Middle frontal gyrus (tissue), 1 donor: ENCODE results near the gene BMAL1.
"Not testable (repeated sequence)": the region's sequence is repeated elsewhere in the genome, so short reads cannot be mapped to it uniquely, and the experiment has no call there.

Experiments
- DNase-seq: peaks from one replicate; pipeline ENCODE4 v3.0.0-alpha.2; 2015; ENCODE audit warnings: low spot score; ENCODE audit errors: extremely low spot score

BMAL1 gene

GRCh38 chr11:13277768-13278608 is at the start of gene BMAL1:
BMAL1 (plus strand) TSS chr11:13277790; CDS start chr11:13354309, 76,519 bp downstream.
- no peak for DNase-seq

- no peak for DNase-seq
These were observed 49.0 kb upstream of the BMAL1 start for GRCh38 chr11:13228572-13228971.

DNA sequence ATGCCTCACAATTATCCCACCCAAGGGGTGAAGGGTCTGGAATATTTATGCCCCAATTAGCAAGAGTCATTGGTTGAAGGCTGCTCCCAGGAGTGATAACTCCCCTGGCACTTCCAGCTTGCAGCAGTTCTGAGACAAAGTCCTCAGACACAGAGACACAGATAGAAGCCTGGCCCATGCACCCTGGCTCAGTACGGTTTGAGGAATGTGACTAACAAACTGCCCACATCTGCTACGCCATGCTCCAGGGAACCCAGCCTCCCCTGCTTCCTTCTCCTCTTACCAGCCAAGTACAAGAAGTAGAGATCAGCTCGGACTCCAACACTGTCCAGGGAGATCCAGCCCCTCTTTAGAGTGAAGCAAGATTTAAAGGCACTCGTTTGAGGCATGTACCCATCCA is 48.5 kb upstream of the BMAL1 start:
- DNase-seq = no peak

GRCh38 chr11:13229711-13230318 is 47.8 kb upstream of the BMAL1 start:
- DNase-seq = no peak

DNA sequence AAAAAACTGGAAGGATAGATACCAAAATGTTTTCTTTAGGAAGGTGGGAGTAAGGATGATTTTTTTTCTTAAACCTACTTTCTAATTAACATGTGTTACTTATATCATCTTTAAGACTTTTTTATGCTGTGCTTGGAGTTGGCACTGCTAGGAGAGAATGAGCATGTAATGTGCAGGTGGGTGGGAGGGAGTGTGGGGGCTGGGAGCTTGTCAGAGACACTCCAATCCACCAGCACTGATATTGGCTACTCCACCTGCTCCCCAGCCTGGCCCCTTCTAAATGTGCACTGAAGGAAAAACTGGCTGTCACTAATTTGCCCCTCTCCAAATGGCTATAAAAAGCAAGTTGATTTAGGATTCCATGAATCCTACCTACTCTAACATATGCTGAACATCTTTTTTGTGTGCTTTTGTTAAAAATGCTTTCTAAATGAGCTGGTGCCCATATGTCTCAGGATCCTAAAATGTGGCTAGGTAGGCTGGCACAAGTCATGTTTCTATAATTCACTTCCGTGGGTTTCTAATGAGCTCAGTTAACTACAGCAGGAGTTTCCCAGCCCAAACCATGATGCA is 44.3 kb upstream of the BMAL1 start:
- DNase-seq = no peak

DNA sequence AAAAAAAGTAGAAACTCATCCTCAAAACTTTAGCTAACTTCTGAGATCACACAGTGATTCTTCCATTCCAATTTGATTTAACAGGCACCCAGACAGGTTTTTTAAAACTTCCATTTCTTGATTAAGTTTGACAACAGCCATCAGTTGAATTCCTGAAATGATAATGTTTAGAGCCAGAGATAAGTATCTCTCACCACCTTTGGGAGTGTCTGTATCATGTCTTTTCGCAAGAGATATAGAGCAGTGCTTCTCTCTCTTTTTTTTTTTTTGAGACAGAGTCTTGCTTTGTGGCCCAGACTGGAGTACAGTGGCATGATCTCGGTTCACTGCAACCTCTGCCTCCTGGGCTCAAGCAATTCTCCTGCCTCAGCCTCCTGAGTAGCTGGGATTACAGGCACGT is 41.7 kb upstream of the BMAL1 start:
- DNase-seq = no peak

DNA sequence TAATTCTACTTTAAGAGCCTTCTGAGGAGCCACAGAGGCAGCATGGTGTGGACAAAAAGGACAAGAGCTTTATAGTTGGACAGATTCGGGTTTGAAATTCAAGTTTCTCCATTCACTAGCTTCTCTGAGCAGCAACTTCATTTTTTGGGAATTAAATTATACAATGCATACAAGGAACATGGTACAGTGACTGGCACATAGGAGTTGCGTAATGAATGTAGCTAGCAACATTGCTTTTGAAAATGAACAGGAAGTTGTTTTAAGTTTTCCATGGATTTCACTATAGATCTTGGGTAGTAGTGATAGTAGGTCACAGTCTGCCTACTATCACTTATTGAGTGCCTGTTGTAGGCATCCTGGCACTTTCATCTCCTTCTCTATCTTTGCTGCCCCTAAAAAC is 41.0 kb upstream of the BMAL1 start:
- no peak for DNase-seq

GRCh38 chr11:13237761-13238160 is 39.8 kb upstream of the BMAL1 start:
- DNase-seq = no peak

GRCh38 chr11:13238879-13239514 is 38.6 kb upstream of the BMAL1 start:
- no peak for DNase-seq

- DNase-seq = no peak
These were observed 35.0 kb upstream of the BMAL1 start for GRCh38 chr11:13242564-13242963.

DNA sequence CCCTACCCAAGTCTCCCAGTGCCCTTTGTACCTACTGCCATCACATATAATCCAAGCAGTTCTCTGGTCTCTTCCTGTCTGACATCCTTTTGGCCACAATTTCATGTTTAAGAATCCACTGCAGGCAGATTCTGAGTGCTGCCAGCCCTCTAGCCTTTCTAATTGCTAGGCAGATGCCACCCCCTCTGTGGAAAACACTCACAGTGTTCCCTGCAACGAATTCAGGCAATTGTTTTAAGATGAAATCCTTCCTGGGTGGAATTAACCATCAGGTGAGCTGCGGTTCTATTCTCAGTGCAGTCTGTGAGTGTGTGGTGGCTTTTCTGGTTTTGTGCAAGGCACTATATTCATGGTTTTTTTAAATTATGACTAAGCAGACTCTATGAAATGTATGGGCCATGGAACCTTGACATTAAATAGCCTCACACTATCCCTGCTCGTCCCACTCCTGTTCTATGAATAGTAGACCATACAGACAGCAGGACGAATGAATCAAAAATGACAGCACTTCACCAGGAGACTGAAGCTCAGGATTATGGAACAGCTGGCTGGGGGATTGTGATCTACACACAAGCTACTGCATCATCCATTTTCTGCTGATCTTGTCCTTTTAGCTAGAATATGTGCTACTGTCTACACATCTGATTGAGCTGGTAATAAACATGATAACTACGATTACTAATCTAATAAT is 29.8 kb upstream of the BMAL1 start:
- no peak for DNase-seq

GRCh38 chr11:13249177-13249576 is 28.4 kb upstream of the BMAL1 start:
- DNase-seq = no peak

GRCh38 chr11:13249992-13250391 is 27.6 kb upstream of the BMAL1 start:
- DNase-seq = no peak

DNA sequence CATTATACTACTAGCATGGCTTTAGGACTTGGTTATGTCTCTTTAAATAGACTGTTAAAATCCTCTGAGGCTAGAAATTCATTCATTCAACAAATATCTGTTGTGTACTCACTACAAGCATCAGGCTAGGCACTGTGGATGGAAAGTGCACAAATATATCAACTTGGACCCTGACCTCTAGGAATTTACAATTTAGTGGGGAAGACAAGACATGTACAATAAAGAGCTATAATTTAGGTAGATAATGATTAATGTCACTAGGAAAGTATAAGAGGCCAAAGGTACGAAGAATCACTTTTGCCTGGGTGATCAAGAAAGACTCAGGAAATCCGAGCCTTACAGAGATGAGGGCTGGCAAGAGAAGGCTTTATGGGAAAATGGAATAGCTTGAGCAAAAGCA is 25.6 kb upstream of the BMAL1 start:
- DNase-seq = no peak

- DNase-seq = no peak
These were observed 25.2 kb upstream of the BMAL1 start for GRCh38 chr11:13252438-13252837.

- no peak for DNase-seq
These were observed 21.4 kb upstream of the BMAL1 start for GRCh38 chr11:13256216-13256615.

GRCh38 chr11:13258061-13258460 is 19.5 kb upstream of the BMAL1 start:
- DNase-seq = not testable (repeated sequence)

DNA sequence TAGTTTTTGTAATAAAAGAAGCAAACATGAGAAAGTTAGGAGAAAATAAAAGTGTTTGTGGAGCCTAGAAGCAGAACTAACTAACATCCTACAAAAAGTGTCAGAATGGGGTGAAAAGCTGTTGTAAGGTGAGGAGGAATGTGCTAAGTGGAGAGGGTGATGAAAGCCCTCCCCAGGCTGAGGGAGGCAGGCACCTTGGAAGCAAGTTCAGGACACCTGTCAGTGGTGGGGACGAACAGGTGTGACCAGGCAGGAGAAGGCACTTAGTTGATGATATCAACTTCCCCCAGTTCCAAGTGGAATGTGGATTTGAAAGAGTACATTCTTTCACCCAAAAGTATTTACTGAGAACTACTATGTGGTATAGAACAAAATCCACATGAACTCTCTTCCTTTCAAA is 18.7 kb upstream of the BMAL1 start:
- DNase-seq = no peak

DNA sequence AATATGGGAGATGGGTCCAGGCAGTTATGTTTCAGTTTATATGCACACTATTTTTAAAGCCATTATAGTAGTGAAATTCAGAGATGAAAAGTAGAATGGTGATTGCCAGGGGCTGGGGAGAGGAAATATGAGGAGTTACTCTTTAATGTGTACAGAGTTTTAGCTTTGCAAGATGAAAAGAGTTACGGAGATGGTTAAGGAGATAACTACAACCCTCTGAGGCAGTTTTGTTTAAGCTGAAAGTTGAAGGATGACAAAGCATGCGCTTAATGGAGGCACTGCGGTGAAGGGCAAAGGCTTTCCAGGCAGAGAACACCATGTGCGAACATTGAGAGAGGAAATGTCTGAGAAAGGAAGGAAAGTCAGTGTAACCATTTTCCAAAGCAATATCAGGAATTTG is 18.2 kb upstream of the BMAL1 start:
- DNase-seq = no peak

DNA sequence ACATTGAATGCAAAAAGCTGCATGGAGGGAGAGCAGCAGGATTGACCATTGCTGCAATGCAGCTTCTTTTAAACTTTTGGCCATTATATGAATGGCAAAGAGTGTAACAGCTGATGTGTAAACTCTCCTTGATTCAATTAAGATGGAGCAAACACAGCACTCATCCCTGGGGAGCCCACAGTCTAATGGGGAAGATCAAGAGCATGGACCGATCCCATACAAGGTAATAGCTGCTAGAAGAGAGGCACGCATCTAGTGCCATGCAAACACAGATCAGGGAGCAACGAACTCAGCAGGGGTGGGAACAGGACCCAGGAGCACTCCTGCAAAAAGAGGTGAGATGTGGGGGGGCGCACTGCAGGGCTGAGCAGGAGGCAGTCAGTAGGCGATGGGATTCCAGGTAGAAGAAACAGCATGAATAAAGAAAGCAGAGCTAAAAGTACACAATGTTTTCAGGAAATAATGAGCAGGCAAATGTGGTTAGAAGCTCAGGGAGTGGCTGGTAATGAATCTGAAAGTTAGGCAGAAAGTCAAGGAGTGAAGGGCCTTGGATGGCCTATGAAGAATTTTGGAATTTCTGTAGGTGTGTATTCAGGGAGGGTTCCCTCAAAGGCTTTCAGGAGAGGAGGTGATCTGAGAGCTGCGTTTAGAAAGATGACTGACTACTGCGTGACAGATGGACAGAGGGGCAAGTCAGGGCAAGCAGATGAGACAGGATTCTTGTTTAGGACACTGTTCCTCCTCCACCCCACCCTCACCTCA is 17.2 kb upstream of the BMAL1 start:
- no peak for DNase-seq
